SKM-1 treated with dmso at 0.1 percent for 144 hours (cell line): ENCODE measurements around the gene TMEM240.
"Not testable (repeated sequence)": the region's sequence is repeated elsewhere in the genome, so short reads cannot be mapped to it uniquely, and the experiment has no call there.

Experiments
- DNase-seq: peaks from one replicate; lab custom pipeline; 2025; ENCODE audit not compliant: unreplicated experiment; lab: John Stamatoyannopoulos, UW

TMEM240 gene

GRCh38 chr1:1526476-1526875, 13.9 kb downstream of the TMEM240 start:
- not testable (repeated sequence) for DNase-seq

- DNase-seq, result not testable (repeated sequence)
Measured at GRCh38 chr1:1524750-1525383, 15.6 kb downstream of the TMEM240 start.

GRCh38 chr1:1523651-1524050, 16.8 kb downstream of the TMEM240 start:
- not testable (repeated sequence) for DNase-seq

- not testable (repeated sequence) for DNase-seq
Measured at GRCh38 chr1:1523226-1523625, 17.2 kb downstream of the TMEM240 start.

- not testable (repeated sequence) for DNase-seq
Measured at GRCh38 chr1:1522536-1522935, 17.9 kb downstream of the TMEM240 start.

GRCh38 chr1:1521331-1521730, 19.1 kb downstream of the TMEM240 start:
- no peak for DNase-seq

GRCh38 chr1:1519805-1520505, 20.5 kb downstream of the TMEM240 start:
- DNase-seq, result not testable (repeated sequence)

GRCh38 chr1:1518621-1519007, 21.8 kb downstream of the TMEM240 start:
- not testable (repeated sequence) for DNase-seq

GRCh38 chr1:1517973-1518620, 22.3 kb downstream of the TMEM240 start:
- DNase-seq, result no peak

GRCh38 chr1:1516923-1517322, 23.5 kb downstream of the TMEM240 start:
- not testable (repeated sequence) for DNase-seq

GRCh38 chr1:1514376-1514775, 26.0 kb downstream of the TMEM240 start:
- not testable (repeated sequence) for DNase-seq

GRCh38 chr1:1513675-1514074, 26.7 kb downstream of the TMEM240 start:
- not testable (repeated sequence) for DNase-seq

GRCh38 chr1:1512425-1512824, 28.0 kb downstream of the TMEM240 start:
- DNase-seq, result not testable (repeated sequence)

- peak; percentile 91 for DNase-seq
Measured at GRCh38 chr1:1511533-1512285, 28.7 kb downstream of the TMEM240 start, which contains the start of gene ATAD3A. TSS of gene ATAD3A (plus strand) at chr1:1512162. CDS start at chr1:1512269, 107 bp downstream.

- peak; percentile 4 for DNase-seq
Measured at GRCh38 chr1:1510912-1511532, 29.4 kb downstream of the TMEM240 start.

GRCh38 chr1:1509465-1509850, 31.0 kb downstream of the TMEM240 start:
- DNase-seq, result not testable (repeated sequence)

- DNase-seq, result not testable (repeated sequence)
Measured at GRCh38 chr1:1508775-1509464, 31.5 kb downstream of the TMEM240 start.

GRCh38 chr1:1507305-1507704, 33.1 kb downstream of the TMEM240 start:
- DNase-seq, result no peak

- DNase-seq, result not testable (repeated sequence)
Measured at GRCh38 chr1:1505801-1506200, 34.6 kb downstream of the TMEM240 start.

- DNase-seq, result peak; percentile 10
Measured at GRCh38 chr1:1505366-1505798, 35.0 kb downstream of the TMEM240 start.
